PC-3 (cell line): Measurements from ENCODE around the gene MET. TPM values are rescaled to one million over a fixed set of nuclear protein-coding genes. Genes with fewer than 3 reads are reported as not detected.

Experiments
- ATAC-seq: fragments of 200-7000 bp; cut with Tn5 transposase; 2 replicates; pipeline ENCODE4 v1.9.1; 2020; ENCODE audit warnings: mild to moderate bottlenecking, moderate library complexity
- BruUV-seq: library from RNA; stranded (reverse); fragments of 400-500 nt; replicated peaks from 2 replicates; lab custom pipeline; 2021; lab: Mats Ljungman, UMichigan
- CTCF ChIA-PET: fragments of 300-600 bp; sonication (Branson Sonifier 250); formaldehyde crosslinking; loops from one replicate; lab custom pipeline; 2022; ENCODE audit warnings: antibody characterized with exemption; lab: Charles Lee
- POLR2A ChIA-PET: fragments of 300-600 bp; sonication (Branson Sonifier 250); formaldehyde crosslinking; loops from one replicate; lab custom pipeline; 2022; ENCODE audit warnings: antibody characterized with exemption; ENCODE audit not compliant: unreplicated experiment; lab: Charles Lee
- DNase-seq: peaks from one replicate; pipeline ENCODE4 v3.0.0-alpha.2; 2015
- H2AFZ ChIP-seq: fragments of 300-600 bp; sonication (generic); 2 replicates; pipeline ENCODE4 v1.6.0; 2016; ENCODE audit warnings: antibody characterized with exemption, low read length
- H3F3A ChIP-seq: fragments of 300-600 bp; sonication (generic); one replicate; pipeline ENCODE4 v1.6.0; 2017; ENCODE audit warnings: antibody characterized with exemption, low read length, control low read depth, mild to moderate bottlenecking; ENCODE audit not compliant: unreplicated experiment
- H3K27ac ChIP-seq: fragments of 300-600 bp; sonication (generic); 2 replicates; pipeline ENCODE4 v1.5.1; 2016; ENCODE audit warnings: mild to moderate bottlenecking, low read length
- H3K27me3 ChIP-seq: fragments of 300-600 bp; sonication (generic); 2 replicates; pipeline ENCODE4 v1.6.1; 2016; ENCODE audit warnings: low read length, mixed read lengths
- H3K36me3 ChIP-seq: fragments of 300-600 bp; sonication (generic); 2 replicates; pipeline ENCODE4 v1.6.1; 2016; ENCODE audit warnings: low read depth, mixed run types, low read length, mixed read lengths
- H3K4me1 ChIP-seq: fragments of 300-600 bp; sonication (generic); 2 replicates; pipeline ENCODE4 v1.5.1; 2016; ENCODE audit warnings: low read length; ENCODE audit not compliant: insufficient read depth
- H3K4me2 ChIP-seq: fragments of 300-600 bp; sonication (generic); 2 replicates; pipeline ENCODE4 v1.6.0; 2016; ENCODE audit warnings: low read length
- H3K4me3 ChIP-seq: fragments of 300-600 bp; sonication (generic); 2 replicates; pipeline ENCODE4 v1.5.1; 2016; ENCODE audit warnings: mild to moderate bottlenecking, low read length, mixed read lengths
- H3K79me2 ChIP-seq: fragments of 300-600 bp; sonication (generic); 2 replicates; pipeline ENCODE4 v1.6.1; 2017; ENCODE audit warnings: low read length, mixed read lengths
- H3K9ac ChIP-seq: fragments of 300-600 bp; sonication (generic); 2 replicates; pipeline ENCODE4 v1.6.0; 2016; ENCODE audit warnings: mild to moderate bottlenecking, low read length
- H3K9me2 ChIP-seq: fragments of 300-600 bp; sonication (generic); replicated peaks from 2 replicates; pipeline ENCODE4 v1.6.1; 2016; ENCODE audit warnings: mixed run types, low read length, mixed read lengths
- H3K9me3 ChIP-seq: fragments of 300-600 bp; sonication (generic); 2 replicates; pipeline ENCODE4 v1.6.1; 2016; ENCODE audit warnings: low read length, mixed read lengths
- H4K20me1 ChIP-seq: fragments of 300-600 bp; sonication (generic); 2 replicates; pipeline ENCODE4 v1.6.1; 2016; ENCODE audit warnings: low read length, mixed read lengths
- EZH2 ChIP-seq: fragments of 300-600 bp; sonication (generic); IDR thresholded peaks from one replicate; pipeline ENCODE4 v1.6.1; 2017; ENCODE audit warnings: antibody characterized with exemption, mild to moderate bottlenecking, low read length; ENCODE audit not compliant: unreplicated experiment
- EZH2phosphoT487 ChIP-seq: fragments of 300-600 bp; sonication (generic); IDR thresholded peaks from 2 replicates; pipeline ENCODE4 v1.6.1; 2018; ENCODE audit warnings: mild to moderate bottlenecking, antibody characterized with exemption, low read length, borderline replicate concordance
- intact Hi-C: fragments of 100-400 bp; cut with micrococcal nuclease; formaldehyde crosslinking; loops from 2 replicates; pipeline ENCODE4 v1.9.0; 2023
- total RNA-seq: library from RNA; depleted of rRNA; stranded (reverse); fragments of >200 nt; gene quantifications from 2 replicates; pipeline ENCODE4 v1.2.3, GENCODE V29; 2014
- TF ChIP-seq, protein P1 (sequence below): fragments of 300-600 bp; sonication (generic); conservative IDR thresholded peaks from 2 replicates; pipeline ENCODE4 v1.5.1; 2017; ENCODE audit warnings: antibody characterized with exemption, low read depth, mild to moderate bottlenecking, low read length

The MET gene
- total RNA-seq, 1 experiment from 2014 or later: 118 TPM

DNA sequence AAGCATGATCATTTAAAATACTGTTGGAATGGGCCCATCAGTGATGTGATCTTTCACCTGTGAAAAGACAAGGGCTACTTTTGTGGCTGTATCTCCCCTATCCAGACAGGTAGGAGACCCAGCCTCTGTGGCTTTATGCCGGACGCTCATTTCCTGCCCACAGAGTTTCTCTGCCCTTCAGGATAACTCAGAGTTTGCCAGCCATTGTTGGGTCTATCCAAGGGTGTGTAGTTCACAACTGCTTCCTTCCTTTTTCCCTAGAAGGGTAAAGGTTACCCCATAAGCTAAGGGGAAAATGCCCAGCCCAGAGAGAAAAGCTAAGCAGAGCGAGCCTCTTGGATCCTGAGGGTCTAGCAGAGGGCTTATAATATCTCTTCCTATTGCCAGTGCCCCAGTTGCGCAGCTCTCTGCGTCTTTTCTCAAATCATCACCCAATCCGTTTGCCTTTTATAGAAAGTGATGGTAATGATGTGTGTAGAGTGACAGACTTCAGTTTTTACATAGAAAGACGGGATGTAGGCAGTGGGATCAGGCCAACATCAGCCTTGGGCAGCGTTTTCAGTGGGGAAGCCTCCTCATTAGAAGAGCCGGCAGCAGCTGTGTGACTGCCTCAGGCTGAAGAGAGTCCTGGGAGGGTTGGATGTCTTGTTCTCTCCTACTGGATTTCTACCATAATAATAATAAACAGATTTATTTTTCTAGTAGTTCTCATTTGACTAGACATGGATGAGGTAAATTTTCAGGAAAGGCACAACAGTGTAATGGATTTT, 80.5 kb downstream of the MET start:
- Histone ChIP-seq H2AFZ (no peak overlapping the region), H3K4me1 (no peaks in the 10 kb centered on the region), H3K9ac (no peak overlapping the region), H4K20me1 (no peaks in the 10 kb centered on the region), H3K36me3 (peaks cover 12% of the 10 kb centered on the region; the same call in 1 of the 2 replicates), H3K27me3 (no peaks in the 10 kb centered on the region), H3K27ac (no peak overlapping the region), H3K9me3 (no peaks in the 10 kb centered on the region), H3K4me3 (no peak overlapping the region), H3K4me2 (no peak overlapping the region), H3K79me2 (no peaks in the 10 kb centered on the region), H3K9me2 (no peaks in the 10 kb centered on the region), H3F3A (no peaks in the 10 kb centered on the region)
- ATAC-seq (no peak; the same call in 1 of the 2 replicates), DNase-seq (no peak)
- ChIA-PET POLR2A (no interaction called here), CTCF (no interaction called here)
- intact Hi-C loops: no loop called here
- BruUV-seq: no TSS peak
- TF ChIP-seq EZH2phosphoT487 (no peak), EZH2 (no peak)
- TF ChIP-seq, protein P1, sequence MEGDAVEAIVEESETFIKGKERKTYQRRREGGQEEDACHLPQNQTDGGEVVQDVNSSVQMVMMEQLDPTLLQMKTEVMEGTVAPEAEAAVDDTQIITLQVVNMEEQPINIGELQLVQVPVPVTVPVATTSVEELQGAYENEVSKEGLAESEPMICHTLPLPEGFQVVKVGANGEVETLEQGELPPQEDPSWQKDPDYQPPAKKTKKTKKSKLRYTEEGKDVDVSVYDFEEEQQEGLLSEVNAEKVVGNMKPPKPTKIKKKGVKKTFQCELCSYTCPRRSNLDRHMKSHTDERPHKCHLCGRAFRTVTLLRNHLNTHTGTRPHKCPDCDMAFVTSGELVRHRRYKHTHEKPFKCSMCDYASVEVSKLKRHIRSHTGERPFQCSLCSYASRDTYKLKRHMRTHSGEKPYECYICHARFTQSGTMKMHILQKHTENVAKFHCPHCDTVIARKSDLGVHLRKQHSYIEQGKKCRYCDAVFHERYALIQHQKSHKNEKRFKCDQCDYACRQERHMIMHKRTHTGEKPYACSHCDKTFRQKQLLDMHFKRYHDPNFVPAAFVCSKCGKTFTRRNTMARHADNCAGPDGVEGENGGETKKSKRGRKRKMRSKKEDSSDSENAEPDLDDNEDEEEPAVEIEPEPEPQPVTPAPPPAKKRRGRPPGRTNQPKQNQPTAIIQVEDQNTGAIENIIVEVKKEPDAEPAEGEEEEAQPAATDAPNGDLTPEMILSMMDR: no peak

DNA sequence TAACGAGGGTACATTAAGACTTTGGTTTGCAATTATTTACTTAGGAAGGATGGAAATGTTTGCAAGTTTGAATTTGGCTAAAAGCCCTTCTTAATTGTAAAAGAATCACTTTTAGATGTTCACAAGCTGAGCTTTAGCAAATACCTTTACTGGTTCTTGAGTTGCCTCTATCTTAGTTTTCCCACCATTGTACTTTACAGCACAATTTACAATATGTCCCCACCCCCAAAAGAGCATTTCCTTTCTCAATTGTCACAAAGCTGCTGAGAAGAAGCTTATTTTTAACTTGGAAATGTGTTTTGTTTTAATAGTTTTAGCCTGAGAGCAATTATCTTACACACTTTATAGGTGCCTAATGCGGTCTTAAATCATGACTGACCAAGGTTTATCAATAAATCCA, 81.1 kb downstream of the MET start:
- no peaks in the 10 kb centered on the region for H3K4me1 ChIP-seq
- H3K27ac ChIP-seq: no peak overlapping the region
- H3K27me3 ChIP-seq: no peaks in the 10 kb centered on the region
- no peak for ATAC-seq
- ChIA-PET POLR2A (no interaction called here), CTCF (no interaction called here)
- H2AFZ ChIP-seq: no peak overlapping the region
- no peaks in the 10 kb centered on the region for H3K9me2 ChIP-seq
- no peaks in the 10 kb centered on the region for H3K9me3 ChIP-seq
- intact Hi-C loops: no loop called here
- H3K4me3 ChIP-seq: no peak overlapping the region
- H3K36me3 ChIP-seq: peaks cover 18% of the 10 kb centered on the region; the same call in 1 of the 2 replicates
- DNase-seq: no peak
- no peak overlapping the region for H3K9ac ChIP-seq
- BruUV-seq: no TSS peak
- H3F3A ChIP-seq: no peaks in the 10 kb centered on the region
- no peak overlapping the region for H3K4me2 ChIP-seq
- no peaks in the 10 kb centered on the region for H3K79me2 ChIP-seq
- no peaks in the 10 kb centered on the region for H4K20me1 ChIP-seq
- TF ChIP-seq EZH2phosphoT487: no peak
- TF ChIP-seq EZH2: no peak
- TF ChIP-seq, protein P1: no peak

DNA sequence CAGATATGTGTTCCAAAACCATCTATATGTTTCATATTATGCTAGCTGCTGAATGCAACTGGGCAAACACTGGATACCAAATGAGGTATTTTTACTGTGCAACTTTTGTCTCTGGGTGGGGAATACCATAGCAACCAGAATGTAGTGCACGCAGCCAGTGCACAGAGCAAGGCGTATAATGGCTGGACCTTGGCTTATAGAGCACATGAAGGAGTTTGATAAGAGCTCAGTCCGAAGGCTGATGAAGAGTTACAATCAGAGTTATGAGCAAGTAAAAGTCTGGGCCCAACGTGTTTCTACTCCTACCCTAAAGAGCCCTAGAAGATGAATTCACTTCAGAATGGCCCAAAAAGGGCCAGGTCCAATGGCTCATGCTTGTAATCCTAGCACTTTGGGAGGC, 82.2 kb downstream of the MET start:
- no peak for ATAC-seq
- Histone ChIP-seq H3F3A (no peaks in the 10 kb centered on the region), H4K20me1 (no peaks in the 10 kb centered on the region), H3K4me3 (no peak overlapping the region), H3K36me3 (peaks cover 28% of the 10 kb centered on the region), H3K9me2 (no peaks in the 10 kb centered on the region), H3K4me1 (no peaks in the 10 kb centered on the region), H3K27me3 (no peaks in the 10 kb centered on the region), H3K9me3 (no peaks in the 10 kb centered on the region), H2AFZ (no peak overlapping the region), H3K79me2 (no peaks in the 10 kb centered on the region), H3K9ac (no peak overlapping the region), H3K4me2 (no peak overlapping the region), H3K27ac (no peak overlapping the region)
- ChIA-PET CTCF (no interaction called here), POLR2A (no interaction called here)
- intact Hi-C loops: no loop called here
- BruUV-seq: no TSS peak
- TF ChIP-seq, protein P1: no peak
- TF ChIP-seq EZH2phosphoT487 (no peak), EZH2 (no peak)
- DNase-seq: no peak
